HG03103 (cell line): ENCODE results near the gene MRPL36.
"Not testable (repeated sequence)": the region's sequence is repeated elsewhere in the genome, so short reads cannot be mapped to it uniquely, and the experiment has no call there.

Experiments used
- ATAC-seq: cut with Tn5 transposase; IDR thresholded peaks from one replicate; pipeline ENCODE4 v1.9.1; 2021; ENCODE audit warnings: low read depth; ENCODE audit not compliant: unreplicated experiment

Gene MRPL36

DNA sequence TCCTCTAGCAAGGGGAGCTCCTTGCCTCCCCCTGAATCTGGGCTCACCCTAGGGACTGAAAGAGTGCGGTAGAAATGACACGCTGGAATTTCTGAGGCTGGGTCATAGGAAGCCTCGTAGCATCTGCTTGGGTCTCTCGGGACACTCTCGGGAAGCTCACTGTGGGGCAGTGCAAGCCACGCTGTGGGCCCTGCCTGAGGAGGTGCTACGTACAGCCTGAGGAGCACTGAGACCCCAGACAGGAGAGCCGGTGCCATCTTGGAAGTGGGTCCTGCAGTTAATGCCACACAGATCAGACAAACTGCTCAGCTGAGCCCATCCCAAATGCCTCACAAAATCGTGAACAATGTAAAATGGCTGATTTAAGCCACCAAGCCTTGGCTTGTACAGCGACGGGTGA, 1.8 kb downstream of the MRPL36 start:
- ATAC-seq, result no peak

GRCh38 chr5:1797103-1797800, 2.4 kb downstream of the MRPL36 start:
- ATAC-seq, result no peak

DNA sequence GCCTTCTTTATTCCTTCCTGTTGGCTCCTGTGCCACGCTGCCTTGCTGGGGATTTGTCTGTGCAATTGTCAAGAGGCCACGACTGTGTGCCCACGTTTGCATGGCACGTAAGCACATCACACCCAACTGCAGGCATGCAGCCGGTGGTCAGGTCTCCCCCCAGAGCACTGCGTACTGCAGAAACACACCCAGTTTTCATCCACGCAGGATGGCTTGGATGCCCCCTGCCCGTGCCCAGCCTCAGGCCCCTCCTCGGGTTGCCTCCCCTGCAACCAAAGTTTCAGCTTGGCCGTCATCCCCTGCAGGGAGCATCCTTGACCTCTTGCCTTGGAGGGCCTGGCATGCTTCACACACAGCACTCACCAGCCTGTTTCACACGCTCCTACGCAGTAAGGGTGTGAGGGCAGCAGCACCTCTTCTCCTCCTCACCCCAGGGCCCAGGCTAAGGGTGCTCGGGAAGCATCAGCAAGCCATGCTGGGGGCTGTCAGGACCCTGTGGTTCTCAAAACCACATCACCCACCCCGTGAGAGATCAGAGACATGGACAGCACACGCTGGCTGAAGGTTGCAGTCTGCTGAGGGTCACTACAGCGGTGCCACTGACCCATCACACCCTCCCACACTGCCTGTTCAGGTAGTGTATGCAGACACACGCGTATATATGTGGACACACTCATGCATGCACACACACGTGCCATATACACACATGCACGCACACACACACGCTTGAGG, 3.1 kb downstream of the MRPL36 start:
- ATAC-seq, result no peak

DNA sequence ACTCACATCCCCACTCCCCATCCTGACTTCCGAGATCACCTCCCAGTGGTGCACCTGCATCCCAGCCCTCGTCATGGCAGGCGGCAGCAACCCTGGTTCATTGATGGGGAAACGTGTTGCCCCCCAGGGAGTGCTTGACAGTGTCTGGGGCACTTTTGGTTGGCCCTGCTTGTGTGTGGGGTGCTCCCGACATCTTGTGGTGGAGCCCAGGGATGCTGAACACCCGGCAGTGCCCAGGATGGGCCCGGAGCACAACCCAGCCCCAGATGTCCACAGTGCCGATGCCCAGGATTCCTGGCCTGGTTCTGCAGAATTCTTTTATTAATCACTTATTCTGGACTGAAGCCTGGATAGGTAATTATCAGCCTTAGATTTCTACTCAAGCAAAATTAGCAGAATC, 3.7 kb downstream of the MRPL36 start:
- ATAC-seq, result no peak

- no peak for ATAC-seq
Measured at GRCh38 chr5:1795506-1795905, 4.1 kb downstream of the MRPL36 start.

- ATAC-seq, result no peak
Measured at GRCh38 chr5:1794901-1795290, 4.7 kb downstream of the MRPL36 start.

GRCh38 chr5:1793966-1794900, 5.4 kb downstream of the MRPL36 start:
- ATAC-seq, result no peak

GRCh38 chr5:1793301-1793740, 6.3 kb downstream of the MRPL36 start:
- no peak for ATAC-seq

- ATAC-seq, result peak; percentile 97
Measured at GRCh38 chr5:1792842-1793266, 6.8 kb downstream of the MRPL36 start.

DNA sequence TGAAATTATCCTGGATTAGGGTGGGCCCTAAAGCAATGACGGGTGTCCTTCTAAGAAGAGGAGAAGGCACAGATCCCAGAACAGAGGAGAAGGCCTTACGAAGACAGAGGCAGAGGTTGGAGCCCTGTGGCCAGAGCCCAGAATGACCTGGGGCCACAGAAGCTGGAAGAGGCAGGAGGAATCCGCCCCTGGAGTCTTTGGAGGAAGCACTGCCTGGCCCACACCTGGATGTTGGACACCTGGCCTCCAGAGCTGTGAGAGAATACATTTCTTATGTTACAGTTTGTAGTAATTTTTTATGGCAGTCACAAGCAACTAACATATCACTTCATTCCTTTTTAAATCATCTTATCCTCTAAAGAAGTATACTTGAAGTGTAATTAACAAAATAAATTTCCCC, 8.5 kb downstream of the MRPL36 start:
- ATAC-seq, result no peak

DNA sequence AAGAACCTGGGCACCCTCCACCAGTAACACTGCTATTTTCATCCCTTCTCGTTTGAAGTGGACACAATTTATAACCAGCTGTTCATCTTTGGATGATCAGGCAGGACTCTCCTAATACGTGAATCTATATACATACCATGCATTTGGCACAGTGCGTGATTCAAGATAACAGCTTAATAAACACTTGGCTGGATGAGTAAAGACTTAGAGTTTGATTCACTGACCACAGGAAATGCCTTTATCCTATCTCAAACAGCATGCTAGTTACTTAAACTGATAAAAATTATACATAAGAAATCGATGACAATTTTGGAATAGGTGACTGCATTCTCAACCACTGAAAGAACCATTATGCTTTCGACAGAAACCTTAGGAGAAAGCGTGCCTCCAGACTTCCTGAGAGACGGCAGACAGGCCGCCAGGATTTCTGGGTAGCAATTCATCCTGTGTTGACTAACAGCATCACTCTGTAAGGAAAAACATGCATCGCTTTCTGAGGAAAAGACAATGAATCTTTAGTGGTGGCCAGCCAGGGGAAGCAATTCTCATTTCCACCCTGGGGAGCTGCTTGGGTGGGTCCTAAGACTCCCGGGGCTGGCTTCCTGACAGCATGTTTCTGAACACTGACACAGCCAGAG, 9.7 kb downstream of the MRPL36 start:
- no peak for ATAC-seq

GRCh38 chr5:1789438-1789833, 10.2 kb downstream of the MRPL36 start:
- not testable (repeated sequence) for ATAC-seq

- ATAC-seq, result no peak
Measured at GRCh38 chr5:1788828-1789227, 10.8 kb downstream of the MRPL36 start.

DNA sequence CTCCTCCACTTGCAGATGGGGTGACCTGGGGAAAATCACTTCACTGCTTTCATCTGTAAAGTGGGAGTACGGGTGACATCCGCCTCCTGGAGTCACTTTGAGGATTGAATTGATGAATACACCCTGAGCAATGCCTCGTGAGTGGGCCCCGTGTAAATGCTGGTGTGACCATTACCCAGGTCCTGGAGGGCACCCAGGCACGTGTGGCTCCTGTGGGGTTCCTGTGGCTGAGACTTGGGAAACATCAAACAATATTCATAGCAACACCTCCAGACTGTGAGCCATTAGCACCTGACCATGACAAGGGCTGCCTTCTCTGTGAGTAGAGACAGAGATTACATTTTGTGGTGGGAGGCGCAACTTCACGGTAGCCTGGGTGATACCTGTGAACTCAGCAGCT, 11.4 kb downstream of the MRPL36 start:
- ATAC-seq, result no peak

DNA sequence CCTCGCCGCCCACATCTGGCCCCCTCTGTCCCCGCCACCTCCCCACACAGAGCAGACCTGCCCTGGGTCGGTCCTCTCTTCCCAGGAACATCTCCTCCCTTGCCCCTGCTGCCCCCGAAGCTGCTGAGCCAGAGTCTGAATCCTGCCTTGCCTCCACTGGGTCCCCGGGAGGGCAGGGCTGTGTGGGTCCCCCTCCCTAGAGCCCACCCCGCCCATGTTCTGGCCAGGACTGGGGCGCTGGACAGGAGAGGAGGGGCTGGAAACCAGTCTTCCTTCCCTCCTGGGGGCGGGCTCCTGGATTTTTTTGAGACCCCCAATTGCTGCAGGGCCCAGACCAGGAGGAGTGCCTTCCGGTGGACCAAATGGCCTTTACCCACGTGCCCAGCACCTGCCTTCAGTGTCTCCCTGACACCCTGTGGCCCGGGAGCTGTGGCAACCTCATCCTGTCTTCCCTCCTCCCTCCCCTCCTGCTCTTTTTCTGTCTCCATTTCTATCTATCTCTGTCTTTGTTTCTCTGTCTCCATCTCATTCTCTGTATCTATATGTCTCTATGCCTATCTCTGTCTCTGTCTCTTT, 12.1 kb downstream of the MRPL36 start:
- no peak for ATAC-seq

DNA sequence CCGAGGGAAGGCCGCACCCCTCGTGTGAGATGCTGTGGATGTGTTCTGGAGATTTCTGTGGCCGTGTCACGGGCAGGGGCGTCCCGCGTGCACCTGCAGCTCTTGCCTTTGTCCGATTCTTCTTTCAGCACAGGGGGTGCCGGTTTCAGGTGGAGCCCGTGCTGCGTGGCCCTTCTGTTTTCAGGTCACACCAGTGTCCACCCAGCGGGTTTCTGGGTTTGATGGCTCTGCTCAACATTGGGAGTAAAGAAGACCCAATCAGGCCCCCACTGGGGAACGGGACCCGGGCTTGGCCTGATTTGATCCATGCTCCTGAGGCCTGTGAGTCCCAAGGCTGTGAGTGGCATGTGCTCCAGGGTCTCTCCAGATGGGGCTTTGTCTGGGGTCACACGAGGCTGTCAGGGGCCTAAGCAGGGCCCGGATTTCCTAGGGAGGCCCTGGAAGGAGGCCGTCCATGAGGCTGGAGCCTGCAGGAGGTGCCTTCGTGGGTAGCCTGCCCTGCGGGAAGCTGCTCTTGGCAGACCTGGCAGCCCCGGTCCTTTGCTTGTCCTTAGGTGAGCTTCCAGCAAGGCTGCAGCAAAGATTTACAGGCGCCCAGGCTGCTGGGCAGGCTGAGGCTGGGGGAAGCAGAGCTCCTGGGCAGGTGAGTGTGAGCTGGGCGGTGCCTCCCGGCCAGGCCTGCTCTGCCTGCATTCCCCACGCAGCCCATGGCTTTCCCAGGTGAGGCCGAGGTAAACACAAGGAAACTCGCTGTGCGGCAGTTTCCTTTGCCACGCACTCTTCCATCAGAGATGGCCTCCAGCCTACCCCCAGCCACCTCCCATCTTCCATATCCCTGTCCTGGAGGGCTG, 12.8 kb downstream of the MRPL36 start:
- no peak for ATAC-seq

DNA sequence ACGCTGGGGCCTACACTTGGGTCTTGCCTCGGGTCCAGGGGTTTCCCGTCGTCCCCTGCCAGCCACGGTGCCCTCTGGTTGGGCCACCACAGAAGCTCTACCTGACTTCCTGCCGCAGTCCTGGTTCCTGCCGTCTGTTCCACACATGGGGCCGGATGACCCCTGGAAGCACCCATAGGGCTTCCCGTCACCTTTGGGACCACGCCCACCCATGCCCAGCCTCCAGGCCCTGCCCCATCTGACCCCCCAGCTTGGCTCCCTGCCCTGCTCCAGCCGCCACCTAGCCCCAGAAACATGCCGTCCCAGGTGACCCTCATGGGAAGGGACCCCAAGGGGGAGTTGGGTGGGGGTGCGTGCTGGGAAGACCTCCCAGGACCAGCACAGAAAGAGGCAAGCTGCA, 13.7 kb downstream of the MRPL36 start:
- no peak for ATAC-seq

DNA sequence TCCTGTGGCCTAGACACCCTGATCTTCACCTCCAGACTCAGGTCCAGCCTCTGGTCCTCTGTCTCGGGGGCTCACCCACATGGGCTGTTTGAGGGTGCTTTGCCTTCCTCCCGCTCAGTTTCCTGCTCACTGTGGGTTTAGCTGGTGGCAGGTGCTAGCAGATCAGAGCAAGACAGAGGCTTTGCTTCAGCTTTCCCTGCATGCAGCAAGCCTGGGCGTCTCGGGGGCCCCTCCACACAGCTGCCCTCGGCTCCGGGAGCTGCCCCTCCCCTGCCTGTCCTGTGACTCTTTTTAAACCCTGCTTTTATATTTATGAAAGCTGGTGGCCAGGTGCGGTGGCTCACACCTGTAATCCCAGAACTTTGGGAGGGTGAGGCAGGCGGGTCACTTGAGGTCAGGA, 14.6 kb downstream of the MRPL36 start:
- ATAC-seq, result no peak
